Left ventricle myocardium superior (tissue), 1 donor: ENCODE data around the gene NEGR1. TPM values are rescaled to one million over a fixed set of nuclear protein-coding genes. Genes with fewer than 3 reads are reported as not detected.

Experiments used
- ATAC-seq: fragments of 200-7000 bp; cut with Tn5 transposase; one replicate; pipeline ENCODE4 v1.9.1; 2020; ENCODE audit warnings: mild to moderate bottlenecking, moderate library complexity
- DNase-seq: peaks from one replicate; pipeline ENCODE4 v3.0.0-alpha.2; 2020
- intact Hi-C: fragments of 100-400 bp; cut with micrococcal nuclease; formaldehyde crosslinking; loops from one replicate; pipeline ENCODE4 v1.11.0; 2022
- total RNA-seq: library from RNA; stranded (reverse); fragmentation: NEBNext Ultra II Directional; extraction: Animal tissue kit (Norgen Biotek cat#: 25700); gene quantifications from one replicate; pipeline ENCODE4 v1.2.1, GENCODE V29; 2021
- donor health status: DM: no; HTN: yes; CAD: no; lungs with severe emphysema.

Gene NEGR1
- total RNA-seq, 1 donor from 2014 or later = 10.6 TPM

GRCh38 chr1:71766748-71767147 lies 515.6 kb downstream of the NEGR1 start:
- no peak for ATAC-seq
- intact Hi-C loops = no loop called here
- no peak for DNase-seq

DNA sequence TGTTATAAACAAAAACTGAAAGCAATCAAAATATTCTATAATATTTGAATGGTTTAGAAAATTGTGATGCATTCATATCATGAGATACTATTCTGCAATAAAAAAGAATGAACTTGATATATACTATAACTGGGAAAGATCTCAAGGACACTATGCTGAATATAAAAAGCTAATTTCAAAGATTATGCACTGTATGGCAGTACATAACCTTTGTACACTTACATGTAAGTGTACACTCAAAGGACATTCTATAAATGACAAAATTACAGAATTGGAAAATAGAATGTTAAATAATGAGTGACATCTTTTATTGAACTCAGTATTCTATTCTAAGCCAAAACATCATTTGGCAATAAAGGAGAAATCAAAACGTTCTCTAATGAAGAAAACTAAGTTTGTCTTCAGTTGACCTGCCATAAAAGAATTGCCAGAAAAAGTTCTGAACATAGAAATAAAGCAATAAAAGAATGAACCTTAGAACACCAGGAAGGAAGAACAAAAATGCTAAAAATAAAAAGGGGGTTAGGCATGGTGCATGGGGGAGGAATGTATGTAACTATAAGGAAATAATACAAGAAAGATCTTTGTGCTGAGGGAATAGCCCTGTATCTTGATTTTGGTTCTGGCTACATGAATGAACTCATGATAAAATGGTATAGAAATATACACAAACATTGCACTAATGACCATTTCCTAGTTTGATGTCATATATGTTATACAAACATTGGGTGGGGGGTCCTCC lies 519.7 kb downstream of the NEGR1 start:
- intact Hi-C loops = no loop called here
- no peak for ATAC-seq
- no peak for DNase-seq

- intact Hi-C loops = no loop called here
- ATAC-seq = no peak
- no peak for DNase-seq
Measured at GRCh38 chr1:71755441-71755840, 526.9 kb downstream of the NEGR1 start.

DNA sequence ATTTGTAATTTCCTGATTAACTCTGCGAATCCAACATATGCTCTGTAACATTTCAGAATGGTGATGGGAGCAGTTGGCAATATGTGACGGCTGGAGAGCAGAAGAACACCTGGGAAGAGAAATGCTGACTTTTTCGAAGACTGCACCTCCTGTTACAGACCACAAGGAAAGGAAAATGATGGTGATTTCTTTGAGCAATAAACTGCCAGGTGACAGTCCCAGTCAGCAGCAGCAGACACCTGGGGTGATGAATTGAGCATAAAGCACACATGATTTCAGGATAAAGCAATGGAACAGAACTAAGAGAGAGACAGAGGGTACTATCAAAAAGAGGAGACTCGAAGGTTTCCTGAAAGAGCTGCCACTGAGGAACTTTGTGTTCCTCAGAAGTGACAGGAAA lies 528.6 kb downstream of the NEGR1 start:
- DNase-seq = no peak
- intact Hi-C loops = no loop called here
- ATAC-seq = no peak

- DNase-seq = no peak
- intact Hi-C loops = no loop called here
- no peak for ATAC-seq
Measured at GRCh38 chr1:71745326-71745725, 537.0 kb downstream of the NEGR1 start.

GRCh38 chr1:71743862-71744261 lies 538.5 kb downstream of the NEGR1 start:
- intact Hi-C loops = no loop called here
- no peak for ATAC-seq
- DNase-seq = no peak

DNA sequence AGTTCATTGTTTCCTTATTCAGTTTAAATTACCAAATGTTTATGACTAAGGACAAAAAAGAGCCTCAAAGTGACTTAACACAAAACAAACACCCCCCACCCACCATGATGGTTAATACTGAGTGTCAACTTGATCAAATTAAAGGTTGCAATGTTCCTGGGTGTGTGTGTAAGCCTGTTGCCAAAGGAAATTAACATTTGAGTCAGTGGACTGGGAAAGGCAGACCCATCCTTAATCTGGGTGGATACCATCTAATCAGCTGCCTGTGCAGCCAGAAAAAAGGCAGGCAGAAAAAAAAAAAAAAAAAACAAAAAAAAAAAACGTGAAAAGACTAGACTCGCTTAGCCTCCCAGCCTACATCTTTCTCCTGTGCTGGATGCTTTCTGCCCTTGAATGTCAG lies 543.4 kb downstream of the NEGR1 start:
- DNase-seq (no peak), ATAC-seq (no peak)
- intact Hi-C loops = no loop called here

GRCh38 chr1:71738256-71738655 lies 544.1 kb downstream of the NEGR1 start:
- intact Hi-C loops = no loop called here
- no peak for ATAC-seq
- DNase-seq = no peak

- DNase-seq = no peak
- no peak for ATAC-seq
- intact Hi-C loops = no loop called here
Measured at GRCh38 chr1:71737768-71738167, 544.6 kb downstream of the NEGR1 start.

- intact Hi-C loops = no loop called here
- no peak for DNase-seq
- ATAC-seq = no peak
Measured at GRCh38 chr1:71733121-71733520, 549.2 kb downstream of the NEGR1 start.

DNA sequence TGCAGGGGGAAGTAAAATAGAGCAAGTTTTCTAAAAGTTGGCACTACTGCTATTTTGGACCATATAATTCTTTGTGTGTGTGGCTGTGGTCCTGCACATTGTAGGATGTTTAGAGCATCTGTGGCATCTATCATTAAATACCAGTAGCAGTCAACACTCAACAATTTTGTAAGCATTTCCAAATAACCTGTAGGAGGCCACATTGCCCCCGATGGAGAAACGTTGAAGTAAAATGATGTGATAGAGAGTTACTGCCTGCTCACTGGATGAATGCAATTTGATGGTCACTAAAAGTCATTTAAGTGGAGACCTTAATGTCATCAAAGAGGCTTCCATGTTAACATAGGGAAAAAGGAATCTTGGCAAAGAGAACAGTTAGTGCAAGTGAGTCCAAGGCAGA lies 560.8 kb downstream of the NEGR1 start:
- DNase-seq (no peak), ATAC-seq (no peak)
- intact Hi-C loops = no loop called here

GRCh38 chr1:71719330-71719729 lies 563.0 kb downstream of the NEGR1 start:
- DNase-seq = no peak
- no peak for ATAC-seq
- intact Hi-C loops = no loop called here

- ATAC-seq (no peak), DNase-seq (no peak)
- intact Hi-C loops = no loop called here
Measured at GRCh38 chr1:71717186-71717585, 565.2 kb downstream of the NEGR1 start.

- intact Hi-C loops = no loop called here
- DNase-seq (no peak), ATAC-seq (no peak)
Measured at GRCh38 chr1:71711456-71711855, 570.9 kb downstream of the NEGR1 start.

- ATAC-seq (no peak), DNase-seq (no peak)
- intact Hi-C loops = no loop called here
Measured at GRCh38 chr1:71706029-71706671, 576.2 kb downstream of the NEGR1 start.

- ATAC-seq (no peak), DNase-seq (no peak)
- intact Hi-C loops = no loop called here
Measured at GRCh38 chr1:71698186-71698585, 584.2 kb downstream of the NEGR1 start.

GRCh38 chr1:71695821-71696220 lies 586.5 kb downstream of the NEGR1 start:
- intact Hi-C loops = no loop called here
- ATAC-seq (no peak), DNase-seq (no peak)

GRCh38 chr1:71695084-71695483 lies 587.3 kb downstream of the NEGR1 start:
- intact Hi-C loops = no loop called here
- ATAC-seq = no peak
- DNase-seq = no peak

GRCh38 chr1:71693581-71693980 lies 588.8 kb downstream of the NEGR1 start:
- intact Hi-C loops = no loop called here
- ATAC-seq = no peak

GRCh38 chr1:71689635-71690034 lies 592.7 kb downstream of the NEGR1 start:
- intact Hi-C loops = no loop called here
- ATAC-seq (no peak), DNase-seq (no peak)

More at GRCh38 chr1:71693581-71693980, 588.8 kb downstream of the NEGR1 start:
- no peak for DNase-seq

DNA sequence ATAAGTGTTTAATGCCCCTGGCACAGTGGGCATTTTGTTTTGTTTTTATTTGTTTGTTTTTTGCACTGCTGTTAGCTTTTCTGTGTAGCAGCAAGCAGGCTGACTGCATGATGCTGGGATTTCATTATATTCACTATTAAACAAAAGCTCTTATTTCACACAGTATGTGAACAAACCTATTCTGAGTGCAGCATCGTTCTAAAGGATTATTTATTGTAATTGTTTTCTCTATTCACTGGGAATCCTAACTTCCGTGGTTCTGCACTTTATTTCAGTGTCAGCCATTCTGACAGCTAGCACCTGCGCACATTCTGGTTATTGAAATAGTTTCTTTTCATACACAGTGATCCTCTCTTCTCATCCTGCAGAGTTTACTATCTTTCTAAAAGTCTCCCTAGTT lies 595.0 kb downstream of the NEGR1 start:
- DNase-seq = no peak
- intact Hi-C loops = no loop called here
- ATAC-seq = no peak
